HG02763 (cell line): ENCODE measurements around the gene SH3BP4.

Experiments
- ATAC-seq: cut with Tn5 transposase; IDR thresholded peaks from one replicate; pipeline ENCODE4 v1.9.1; 2021; ENCODE audit warnings: mild to moderate bottlenecking, moderate library complexity; ENCODE audit not compliant: unreplicated experiment

SH3BP4 gene

GRCh38 chr2:235083822-235084221 is 132.0 kb downstream of the SH3BP4 start:
- ATAC-seq, result no peak

- no peak for ATAC-seq
These were observed 132.6 kb downstream of the SH3BP4 start for GRCh38 chr2:235084424-235084823.

- ATAC-seq, result no peak
These were observed 133.7 kb downstream of the SH3BP4 start for GRCh38 chr2:235085476-235085875.

- no peak for ATAC-seq
These were observed 134.8 kb downstream of the SH3BP4 start for GRCh38 chr2:235086481-235087184.

- ATAC-seq, result no peak
These were observed 136.1 kb downstream of the SH3BP4 start for GRCh38 chr2:235087832-235088495.

GRCh38 chr2:235088496-235088921 is 136.7 kb downstream of the SH3BP4 start:
- no peak for ATAC-seq

- ATAC-seq, result no peak
These were observed 139.6 kb downstream of the SH3BP4 start for GRCh38 chr2:235091421-235091820.

- ATAC-seq, result no peak
These were observed 140.2 kb downstream of the SH3BP4 start for GRCh38 chr2:235091983-235092382.

GRCh38 chr2:235092433-235093223 is 140.8 kb downstream of the SH3BP4 start:
- ATAC-seq, result no peak

- no peak for ATAC-seq
These were observed 142.6 kb downstream of the SH3BP4 start for GRCh38 chr2:235094457-235094856.

GRCh38 chr2:235095569-235095968 is 143.8 kb downstream of the SH3BP4 start:
- ATAC-seq, result no peak

- ATAC-seq, result no peak
These were observed 144.6 kb downstream of the SH3BP4 start for GRCh38 chr2:235096447-235096846.

GRCh38 chr2:235097196-235097595 is 145.4 kb downstream of the SH3BP4 start:
- no peak for ATAC-seq

GRCh38 chr2:235098269-235098668 is 146.5 kb downstream of the SH3BP4 start:
- no peak for ATAC-seq

- ATAC-seq, result no peak
These were observed 147.1 kb downstream of the SH3BP4 start for GRCh38 chr2:235098736-235099494.

- no peak for ATAC-seq
These were observed 151.1 kb downstream of the SH3BP4 start for GRCh38 chr2:235102896-235103295.
